ENCODE measurements around the gene NFS1. TPM values are rescaled to one million over a fixed set of nuclear protein-coding genes. Genes with fewer than 3 reads are reported as not detected.

The NFS1 gene
- polyA plus RNA-seq, 1 of the 3 experiments (the other 2 are of a cell fraction): 75.6 TPM

GRCh38 chr20:35729283-35729807 lies 30.2 kb upstream of the NFS1 start:
- TF ChIP-seq GABPA (IDR thresholded peaks at IDR 0.05; ENCODE audit: low read depth) (no peak), MXI1 (IDR thresholded peaks at IDR 0.05; ENCODE audit: low read depth, low read length) (no peak), FOXJ3 (CRISPR knock-in tag; IDR thresholded peaks at IDR 0.05) (no peak), TEAD4 (IDR thresholded peaks at IDR 0.05; ENCODE audit: borderline replicate concordance, insufficient read depth) (no peak), CHD2 (IDR thresholded peaks at IDR 0.05; ENCODE audit: low read length, partially characterized antibody) (no peak), RAD21 (IDR thresholded peaks at IDR 0.05; ENCODE audit: low read length) (no peak), TAF1 (IDR thresholded peaks at IDR 0.05; ENCODE audit: borderline replicate concordance, low read depth, low read length) (no peak), CTCF (IDR thresholded peaks at IDR 0.05) (no peak), EZH2phosphoT487 (IDR thresholded peaks at IDR 0.05; ENCODE audit: borderline replicate concordance, low read depth) (no peak)
- TF ChIP-seq, protein P1, sequence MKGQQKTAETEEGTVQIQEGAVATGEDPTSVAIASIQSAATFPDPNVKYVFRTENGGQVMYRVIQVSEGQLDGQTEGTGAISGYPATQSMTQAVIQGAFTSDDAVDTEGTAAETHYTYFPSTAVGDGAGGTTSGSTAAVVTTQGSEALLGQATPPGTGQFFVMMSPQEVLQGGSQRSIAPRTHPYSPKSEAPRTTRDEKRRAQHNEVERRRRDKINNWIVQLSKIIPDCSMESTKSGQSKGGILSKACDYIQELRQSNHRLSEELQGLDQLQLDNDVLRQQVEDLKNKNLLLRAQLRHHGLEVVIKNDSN (IDR thresholded peaks at IDR 0.05; ENCODE audit: borderline replicate concordance, low read depth): no peak
- TF ChIP-seq, protein P2, sequence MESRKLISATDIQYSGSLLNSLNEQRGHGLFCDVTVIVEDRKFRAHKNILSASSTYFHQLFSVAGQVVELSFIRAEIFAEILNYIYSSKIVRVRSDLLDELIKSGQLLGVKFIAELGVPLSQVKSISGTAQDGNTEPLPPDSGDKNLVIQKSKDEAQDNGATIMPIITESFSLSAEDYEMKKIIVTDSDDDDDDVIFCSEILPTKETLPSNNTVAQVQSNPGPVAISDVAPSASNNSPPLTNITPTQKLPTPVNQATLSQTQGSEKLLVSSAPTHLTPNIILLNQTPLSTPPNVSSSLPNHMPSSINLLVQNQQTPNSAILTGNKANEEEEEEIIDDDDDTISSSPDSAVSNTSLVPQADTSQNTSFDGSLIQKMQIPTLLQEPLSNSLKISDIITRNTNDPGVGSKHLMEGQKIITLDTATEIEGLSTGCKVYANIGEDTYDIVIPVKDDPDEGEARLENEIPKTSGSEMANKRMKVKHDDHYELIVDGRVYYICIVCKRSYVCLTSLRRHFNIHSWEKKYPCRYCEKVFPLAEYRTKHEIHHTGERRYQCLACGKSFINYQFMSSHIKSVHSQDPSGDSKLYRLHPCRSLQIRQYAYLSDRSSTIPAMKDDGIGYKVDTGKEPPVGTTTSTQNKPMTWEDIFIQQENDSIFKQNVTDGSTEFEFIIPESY (IDR thresholded peaks at IDR 0.05; ENCODE audit: borderline replicate concordance, low read depth): no peak
- WGBS (ENCODE audit: low lambda C conversion rate): 95% methylated on average over 7 of the region's 7 CpGs
- Histone ChIP-seq H3K9me2 (no peaks in the 10 kb centered on the region), H3K27ac (ENCODE audit: low read depth in 2 of 2, low read length in 1 of 2) (no peak overlapping the region), H2AFZ (ENCODE audit: low read depth) (no peak overlapping the region), H3K36me3 (replicated peaks in 1 of 2; ENCODE audit: control insufficient read depth in 1 of 2, insufficient read depth in 2 of 2, low read length in 1 of 2) (peaks cover 86 to 100% of the 10 kb centered on the region in 2 experiments), H3K4me2 (no peak overlapping the region), H3K79me2 (ENCODE audit: insufficient read depth) (peaks cover 100% of the 10 kb centered on the region), H3K9me3 (no peaks in the 10 kb centered on the region), H3K4me3 (ENCODE audit: low read depth in 2 of 2, low read length in 1 of 2) (no peak overlapping the region), H4K20me1 (ENCODE audit: insufficient read depth) (peaks cover 99% of the 10 kb centered on the region), H3K4me1 (ENCODE audit: control insufficient read depth in 1 of 2, insufficient read depth in 2 of 2, low read depth in 1 of 2, low read length in 1 of 2) (peaks cover 2 to 9% of the 10 kb centered on the region in 2 experiments; a peak in 1 of 4 replicates), H3K27me3 (ENCODE audit: insufficient read depth) (no peaks in the 10 kb centered on the region), H3F3A (replicated peaks; ENCODE audit: insufficient read depth) (peaks cover 46% of the 10 kb centered on the region), H3K9ac (no peak overlapping the region)
- POLR2A ChIA-PET: no interaction called here
- no peak for DNase-seq
- CTCF ChIA-PET: interaction anchor here (0.8 to 1.5 kb wide), 3 partner anchors 10 to 234 kb away, joined by 3 read pairs; partner anchors contain the start of gene SCAND1
